Natural killer cell (primary cell): ENCODE results near the gene SEMA5A. TPM values are rescaled to one million over a fixed set of nuclear protein-coding genes. Genes with fewer than 3 reads are reported as not detected.

ENCODE experiments used
- ATAC-seq, 3 donors: fragments of 150-1000 bp in 2 of 3; fragments of 200-7000 bp in 1 of 3; cut with Tn5 transposase; 1 replicate in 1 of 3; 2 replicates in 2 of 3; pipeline ENCODE4 v1.10.0; 2021; ENCODE audit warnings: mild to moderate bottlenecking in 2 of 3, moderate library complexity in 2 of 3
- DNase-seq, 2 donors: peaks; one replicate each; pipeline versions ENCODE4 v3.0.0 to v3.0.0-alpha.2; 2013 to 2021; ENCODE audit warnings: mixed read lengths in 1 of 2
- H3K27ac ChIP-seq: one replicate; pipeline ENCODE4 v1.5.1; 2013; ENCODE audit warnings: mild to moderate bottlenecking, low read length
- H3K27me3 ChIP-seq: one replicate; pipeline ENCODE4 v1.6.1; 2013; ENCODE audit warnings: low read length; ENCODE audit not compliant: control insufficient read depth, insufficient read depth
- H3K36me3 ChIP-seq: one replicate; pipeline ENCODE4 v1.6.1; 2013; ENCODE audit warnings: low read length; ENCODE audit not compliant: control insufficient read depth, insufficient read depth
- H3K4me1 ChIP-seq: one replicate; pipeline ENCODE4 v1.6.1; 2013; ENCODE audit warnings: low read length; ENCODE audit not compliant: control insufficient read depth, insufficient read depth
- H3K4me3 ChIP-seq: one replicate; pipeline ENCODE4 v1.5.1; 2013; ENCODE audit warnings: low read length
- H3K9me3 ChIP-seq: one replicate; pipeline ENCODE4 v1.6.1; 2013; ENCODE audit warnings: low read length; ENCODE audit not compliant: control insufficient read depth, insufficient read depth
- H3K27ac Mint-ChIP-seq, 2 donors: one replicate each; pipeline ENCODE4 v1.8.0; 2022; ENCODE audit warnings: mild to moderate bottlenecking in 2 of 2, mixed read lengths in 2 of 2, moderate library complexity in 1 of 2
- H3K27me3 Mint-ChIP-seq, 2 donors: one replicate each; pipeline ENCODE4 v1.8.0; 2022; ENCODE audit warnings: low read depth in 2 of 2, mixed read lengths in 2 of 2
- H3K36me3 Mint-ChIP-seq: one replicate; pipeline ENCODE4 v1.8.0; 2022; ENCODE audit warnings: mixed read lengths
- H3K4me1 Mint-ChIP-seq, 2 donors: one replicate each; pipeline ENCODE4 v1.8.0; 2022; ENCODE audit warnings: mixed read lengths in 2 of 2
- H3K4me3 Mint-ChIP-seq: one replicate; pipeline ENCODE4 v1.8.0; 2022; ENCODE audit warnings: mild to moderate bottlenecking, moderate library complexity, mixed read lengths
- H3K9me3 Mint-ChIP-seq, 2 donors: one replicate each; pipeline ENCODE4 v1.8.0; 2022; ENCODE audit warnings: mixed read lengths in 2 of 2
- CTCF ChIP-seq: fragments of 200-600 bp; IDR thresholded peaks from one replicate; pipeline ENCODE4 v1.8.0; 2022; ENCODE audit warnings: antibody characterized with exemption
- WGBS: methylation state at CpG from one replicate; pipeline ENCODE4 v1.1.7; 2013; ENCODE audit warnings: missing lambda C conversion rate; ENCODE audit not compliant: insufficient coverage; 5-methylcytosine and 5-hydroxymethylcytosine counted together
- intact Hi-C: fragments of 100-400 bp; cut with micrococcal nuclease; formaldehyde crosslinking; loops from one replicate; pipeline ENCODE4 v1.14.2; 2022
- total RNA-seq, 4 donors: library from RNA; stranded (reverse); fragments of 120-200 nt in 1 of 4; gene quantifications; one replicate each; pipeline versions ENCODE4 v1.2.3 to v1.2.4, GENCODE V29; 2013 to 2022

Gene SEMA5A
- total RNA-seq, 3 donors from 2014 or later (not counting 1 experiment from before 2014, with no cell fraction given) = 0.15 TPM; not detected in 2

GRCh38 chr5:9226016-9226536, 319.8 kb downstream of the SEMA5A start:
- H3K27me3 Mint-ChIP-seq = no peaks in the 10 kb centered on the region
- peaks cover 11 to 14% of the 10 kb centered on the region in 2 donors for H3K9me3 Mint-ChIP-seq
- DNase-seq (no peak), ATAC-seq (no peak)
- H3K4me1 Mint-ChIP-seq = no peaks in the 10 kb centered on the region
- no peaks in the 10 kb centered on the region for H3K36me3 Mint-ChIP-seq
- intact Hi-C loops = no loop called here
- no peak overlapping the region for H3K4me3 ChIP-seq
- H3K4me3 Mint-ChIP-seq = no peak overlapping the region
- no peaks in the 10 kb centered on the region for H3K4me1 ChIP-seq
- TF ChIP-seq CTCF = no peak
- 72% methylated on average over 2 of the region's 2 CpGs for WGBS
- no peaks in the 10 kb centered on the region for H3K9me3 ChIP-seq
- no peak overlapping the region for H3K27ac Mint-ChIP-seq
- H3K27ac ChIP-seq = no peak overlapping the region
- H3K36me3 ChIP-seq = no peaks in the 10 kb centered on the region
- H3K27me3 ChIP-seq = no peaks in the 10 kb centered on the region

- 74% methylated on average over 7 of the region's 7 CpGs for WGBS
Measured at GRCh38 chr5:9222054-9222976, 323.6 kb downstream of the SEMA5A start.

GRCh38 chr5:9218358-9218757, 327.5 kb downstream of the SEMA5A start:
- TF ChIP-seq CTCF = no peak
- Mint-ChIP-seq H3K9me3 (peaks cover 5 to 9% of the 10 kb centered on the region in 2 donors), H3K36me3 (no peaks in the 10 kb centered on the region), H3K4me3 (no peak overlapping the region), H3K27ac (no peak overlapping the region), H3K4me1 (no peaks in the 10 kb centered on the region), H3K27me3 (no peaks in the 10 kb centered on the region)
- Histone ChIP-seq H3K4me3 (no peak overlapping the region), H3K27me3 (no peaks in the 10 kb centered on the region), H3K27ac (no peak overlapping the region), H3K36me3 (no peaks in the 10 kb centered on the region), H3K4me1 (no peaks in the 10 kb centered on the region), H3K9me3 (no peaks in the 10 kb centered on the region)
- ATAC-seq (no peak), DNase-seq (no peak)
- WGBS = 95% methylated on average over 4 of the region's 4 CpGs
- intact Hi-C loops = no loop called here

More at GRCh38 chr5:9222054-9222976, 323.6 kb downstream of the SEMA5A start:
- H3K4me3 ChIP-seq = no peak overlapping the region
- no peaks in the 10 kb centered on the region for H3K36me3 Mint-ChIP-seq
- H3K27me3 ChIP-seq = no peaks in the 10 kb centered on the region
- H3K27ac Mint-ChIP-seq = no peak overlapping the region
- no peak overlapping the region for H3K4me3 Mint-ChIP-seq
- no peaks in the 10 kb centered on the region for H3K4me1 Mint-ChIP-seq
- intact Hi-C loops = no loop called here
- ATAC-seq (no peak), DNase-seq (no peak)
- no peaks in the 10 kb centered on the region for H3K36me3 ChIP-seq
- H3K27me3 Mint-ChIP-seq = no peaks in the 10 kb centered on the region
- H3K27ac ChIP-seq = no peak overlapping the region
- TF ChIP-seq CTCF = no peak
- H3K9me3 ChIP-seq = no peaks in the 10 kb centered on the region
- no peaks in the 10 kb centered on the region for H3K4me1 ChIP-seq
- H3K9me3 Mint-ChIP-seq = peaks cover 2 to 7% of the 10 kb centered on the region in 2 donors
